SU-DHL-6 (cell line): ENCODE measurements around the gene FAAH2.
A peak's percentile ranks its signal among the peaks of the same experiment; 100 is the strongest.

Source experiments
- H2AFZ ChIP-seq: fragments of 200-600 bp; sonication (generic); 2 replicates; pipeline ENCODE4 v1.6.1; 2014; ENCODE audit warnings: low read depth, mild to moderate bottlenecking, moderate library complexity, mixed read lengths, antibody characterized with exemption, low read length; ENCODE audit not compliant: severe bottlenecking
- H3F3A ChIP-seq: fragments of 200-600 bp; shearing (Covaris generic); 2 replicates; pipeline ENCODE4 v1.6.0; 2016; ENCODE audit warnings: antibody characterized with exemption, mild to moderate bottlenecking; ENCODE audit not compliant: insufficient read depth
- H3K27ac ChIP-seq: fragments of 200-600 bp; sonication (generic); 2 replicates; pipeline ENCODE4 v1.5.1; 2016; ENCODE audit warnings: low read depth, mild to moderate bottlenecking, low read length, moderate library complexity, mixed read lengths
- H3K27me3 ChIP-seq: fragments of 200-600 bp; sonication (generic), shearing (Covaris generic); 2 replicates; pipeline ENCODE4 v1.6.0; 2014; ENCODE audit warnings: mild to moderate bottlenecking, low read length
- H3K36me3 ChIP-seq: fragments of 200-600 bp; sonication (generic); 2 replicates; pipeline ENCODE4 v1.6.1; 2014; ENCODE audit warnings: mild to moderate bottlenecking, low read length, mixed read lengths
- H3K4me2 ChIP-seq: fragments of 300-600, 200-600 bp; shearing (Covaris generic), sonication (generic); 2 replicates; pipeline ENCODE4 v1.6.0; 2014; ENCODE audit warnings: low read length, low read depth, mild to moderate bottlenecking; ENCODE audit not compliant: poor library complexity, severe bottlenecking
- H3K4me3 ChIP-seq: fragments of 200-600 bp; sonication (generic); 2 replicates; pipeline ENCODE4 v1.5.1; 2014; ENCODE audit warnings: antibody characterized with exemption, low read length, mild to moderate bottlenecking, mixed read lengths; ENCODE audit not compliant: insufficient read depth, poor library complexity, severe bottlenecking
- H3K79me2 ChIP-seq: fragments of 200-600 bp; sonication (generic); 2 replicates; pipeline ENCODE4 v1.6.1; 2014; ENCODE audit warnings: mild to moderate bottlenecking, low read length, moderate library complexity; ENCODE audit not compliant: insufficient read depth
- H3K9ac ChIP-seq: fragments of 200-600 bp; sonication (generic); 2 replicates; pipeline ENCODE4 v1.7.0; 2014; ENCODE audit warnings: mild to moderate bottlenecking, low read length
- H3K9me2 ChIP-seq: fragments of 200-600 bp; sonication (generic); replicated peaks from 2 replicates; pipeline ENCODE4 v1.6.1; 2014; ENCODE audit warnings: low read length; ENCODE audit not compliant: insufficient read depth
- H3K9me3 ChIP-seq: fragments of 200-600 bp; sonication (generic); 2 replicates; pipeline ENCODE4 v1.6.1; 2014; ENCODE audit warnings: low read length, mixed read lengths; ENCODE audit not compliant: insufficient read depth
- H4K20me1 ChIP-seq: fragments of 200-600 bp; sonication (generic); 2 replicates; pipeline ENCODE4 v1.6.1; 2014; ENCODE audit warnings: low read depth, mild to moderate bottlenecking, antibody characterized with exemption, low read length, moderate library complexity, mixed read lengths
- CTCF ChIP-seq: fragments of 200-600 bp; sonication (generic); IDR thresholded peaks from one replicate; pipeline ENCODE4 v1.5.1; 2017; ENCODE audit warnings: antibody characterized with exemption, mild to moderate bottlenecking, low read length, moderate library complexity; ENCODE audit not compliant: insufficient read depth, poor library complexity, severe bottlenecking
- EZH2phosphoT487 ChIP-seq: fragments of 200-600 bp; sonication (generic), shearing (Covaris generic); conservative IDR thresholded peaks from 2 replicates; pipeline ENCODE4 v1.6.1; 2018; ENCODE audit warnings: mild to moderate bottlenecking, antibody characterized with exemption, low read length, moderate library complexity, mixed read lengths

Gene FAAH2

GRCh38 chrX:57516491-57516890 is 230.0 kb downstream of the FAAH2 start:
- Histone ChIP-seq H3K36me3 (no peaks in the 10 kb centered on the region), H3K27ac (no peak overlapping the region), H3K79me2 (no peaks in the 10 kb centered on the region), H3F3A (no peaks in the 10 kb centered on the region), H3K4me2 (no peak overlapping the region), H4K20me1 (no peaks in the 10 kb centered on the region), H3K9me2 (no peaks in the 10 kb centered on the region), H3K4me3 (no peak overlapping the region), H3K27me3 (no peaks in the 10 kb centered on the region), H2AFZ (no peak overlapping the region), H3K9ac (no peak overlapping the region), H3K9me3 (no peaks in the 10 kb centered on the region)
- TF ChIP-seq EZH2phosphoT487, result no peak
- no peak for TF ChIP-seq CTCF

DNA sequence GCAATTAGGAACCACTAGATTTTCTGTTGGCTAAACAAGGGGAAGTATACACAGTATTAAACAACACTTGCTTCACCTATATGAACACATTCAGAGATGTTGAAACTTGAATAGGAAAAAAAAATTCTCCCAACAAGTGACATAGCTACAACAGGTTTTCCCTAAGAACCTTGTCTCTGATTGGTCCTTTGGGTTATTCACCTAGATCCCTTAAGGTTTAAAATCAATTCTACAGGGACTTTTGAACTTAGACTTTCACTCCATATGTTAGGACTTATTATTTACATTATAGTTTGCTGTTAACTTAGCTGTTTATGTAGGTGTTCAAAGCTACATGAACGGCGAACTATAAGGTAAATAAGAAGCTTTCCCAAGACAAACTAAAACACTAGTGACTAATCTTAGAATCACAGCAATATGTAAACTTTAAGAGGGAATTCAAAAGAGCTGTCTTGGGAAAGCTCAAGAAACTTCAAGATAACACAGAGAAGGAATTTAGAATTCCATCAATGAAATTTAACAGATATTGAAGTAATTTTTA is 233.1 kb downstream of the FAAH2 start:
- no peak overlapping the region for H3K4me3 ChIP-seq

DNA sequence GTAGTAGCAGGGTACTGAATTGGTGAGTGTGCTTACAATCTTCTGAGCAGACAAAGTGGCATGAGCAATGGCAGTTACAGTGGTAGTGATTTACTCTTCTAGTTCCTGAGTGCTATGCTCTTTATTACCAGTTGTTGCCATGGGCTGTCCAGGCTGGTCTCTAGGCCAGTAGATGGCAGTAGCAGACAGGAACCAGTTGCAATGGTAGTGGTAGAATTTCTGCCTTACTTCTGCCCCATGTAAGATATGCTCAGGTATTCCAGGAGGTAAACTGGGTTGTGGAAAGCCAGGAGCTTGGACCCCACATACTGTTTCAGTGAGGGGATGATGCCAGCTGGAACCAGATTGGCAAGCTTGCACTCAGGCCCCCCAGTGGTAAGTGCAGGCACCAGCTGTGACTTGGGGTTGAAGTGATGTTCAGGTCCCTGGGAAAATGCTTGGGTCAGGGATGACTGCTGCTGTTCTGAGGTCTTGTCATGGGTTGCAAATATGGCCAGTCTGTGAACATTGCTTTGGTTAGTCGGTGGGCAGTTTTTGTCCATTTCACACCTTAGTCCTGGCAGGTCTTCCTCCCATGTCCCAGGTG is 242.3 kb downstream of the FAAH2 start:
- no peaks in the 10 kb centered on the region for H3K79me2 ChIP-seq
- H3K27me3 ChIP-seq, result no peaks in the 10 kb centered on the region
- no peak for TF ChIP-seq EZH2phosphoT487
- peak; percentile 46 for TF ChIP-seq CTCF
- H3F3A ChIP-seq, result no peaks in the 10 kb centered on the region
- H3K9me3 ChIP-seq, result no peaks in the 10 kb centered on the region
- H3K36me3 ChIP-seq, result no peaks in the 10 kb centered on the region
- no peak overlapping the region for H2AFZ ChIP-seq
- no peak overlapping the region for H3K4me2 ChIP-seq
- H3K4me3 ChIP-seq, result no peak overlapping the region
- no peaks in the 10 kb centered on the region for H4K20me1 ChIP-seq
- H3K27ac ChIP-seq, result no peak overlapping the region
- H3K9ac ChIP-seq, result no peak overlapping the region
- no peaks in the 10 kb centered on the region for H3K9me2 ChIP-seq

More for the DNA sequence above, 233.1 kb downstream of the FAAH2 start:
- Histone ChIP-seq H3K79me2 (no peaks in the 10 kb centered on the region), H3K9me3 (no peaks in the 10 kb centered on the region), H3K27ac (no peak overlapping the region), H4K20me1 (no peaks in the 10 kb centered on the region), H3F3A (no peaks in the 10 kb centered on the region), H3K36me3 (no peaks in the 10 kb centered on the region), H2AFZ (no peak overlapping the region), H3K4me2 (no peak overlapping the region), H3K27me3 (no peaks in the 10 kb centered on the region), H3K9me2 (no peaks in the 10 kb centered on the region), H3K9ac (no peak overlapping the region)
- no peak for TF ChIP-seq CTCF
- no peak for TF ChIP-seq EZH2phosphoT487
